Body of pancreas (tissue), 4 donors: ENCODE measurements around the gene FOXO3. TPM values are rescaled to one million over a fixed set of nuclear protein-coding genes. Genes with fewer than 3 reads are reported as not detected.

Source experiments
- ATAC-seq: fragments of 150-250 bp; one replicate; pipeline ENCODE4 v1.9.1; 2016
- DNase-seq, 4 donors: peaks; one replicate each; pipeline ENCODE4 v3.0.0-alpha.2; 2019
- H3K27ac ChIP-seq, 4 donors: fragments of 200-600 bp; sonication (generic); 1 replicate in 3 of 4; 2 replicates in 1 of 4; pipeline versions ENCODE4 v1.5.1 to v1.6.1; 2016 to 2019; ENCODE audit warnings: mild to moderate bottlenecking in 1 of 4, mixed read lengths in 1 of 4, moderate library complexity in 1 of 4
- H3K27me3 ChIP-seq, 2 donors: fragments of 200-600 bp; sonication (generic); one replicate each; pipeline ENCODE4 v1.6.0; 2016; ENCODE audit warnings: mild to moderate bottlenecking in 1 of 2
- H3K36me3 ChIP-seq, 2 donors: fragments of 200-600 bp; sonication (generic); replicated peaks in 1 of 2; 2 replicates each; pipeline ENCODE4 v1.5.1; 2016; ENCODE audit warnings: low read depth in 2 of 2; ENCODE audit not compliant: insufficient read depth in 1 of 2
- H3K4me1 ChIP-seq: fragments of 200-600 bp; sonication (generic); one replicate; pipeline ENCODE4 v1.6.0; 2016
- H3K4me3 ChIP-seq, 2 donors: fragments of 200-600 bp; sonication (generic); 1 replicate in 1 of 2; 2 replicates in 1 of 2; pipeline ENCODE4 v1.5.1; 2016 to 2019
- H3K9me3 ChIP-seq, 3 donors: fragments of 200-600 bp; sonication (generic); 1 replicate in 2 of 3; 2 replicates in 1 of 3; pipeline ENCODE4 v1.5.1; 2016
- CTCF ChIP-seq, 7 experiments: fragments of 450-650 bp in 4 of 7; fragments of 200-600 bp in 3 of 7; sonication (generic) in 3 of 7; IDR thresholded peaks; one replicate each; pipeline ENCODE4 v1.5.1; 2016 to 2019; ENCODE audit warnings: antibody characterized with exemption in 7 of 7
- POLR2A ChIP-seq, 3 donors: fragments of 450-650 bp; IDR thresholded peaks; one replicate each; pipeline ENCODE4 v1.6.1; 2016; ENCODE audit warnings: antibody characterized with exemption in 3 of 3, mild to moderate bottlenecking in 2 of 3
- WGBS, 2 donors: methylation state at CpG; one replicate each; pipeline ENCODE4 v1.1.5; 2017; 5-methylcytosine and 5-hydroxymethylcytosine counted together
- intact Hi-C: fragments of 100-400 bp; cut with DNase I; formaldehyde crosslinking; loops from one replicate; pipeline ENCODE4 v1.15.1; 2023
- total RNA-seq, 2 donors: library from RNA; depleted of rRNA; stranded (reverse); fragments of >200 nt; gene quantifications; one replicate each; pipeline ENCODE4 v1.1.0, GENCODE V29; 2016

Gene FOXO3
- total RNA-seq, 2 donors from 2014 or later: 62.8 to 69.5 TPM

- Histone ChIP-seq H3K4me3 (no peak overlapping the region), H3K9me3 (no peaks in the 10 kb centered on the region), H3K36me3 (no peaks in the 10 kb centered on the region), H3K27me3 (no peaks in the 10 kb centered on the region), H3K4me1 (peaks cover 7% of the 10 kb centered on the region), H3K27ac (no peak overlapping the region)
- ATAC-seq: no peak
- TF ChIP-seq POLR2A (IDR thresholded peaks at IDR 0.05): no peak
- TF ChIP-seq CTCF (IDR thresholded peaks at IDR 0.05): no peak
- DNase-seq: no peak
- intact Hi-C loops: no loop called here
- WGBS, 2 donors: 83 to 93% methylated on average over 8 of the region's 8 CpGs
These were observed 145.9 kb downstream of the FOXO3 start for GRCh38 chr6:108706649-108707048.

- Histone ChIP-seq H3K27me3 (no peaks in the 10 kb centered on the region), H3K4me3 (no peak overlapping the region), H3K4me1 (peaks cover 12% of the 10 kb centered on the region), H3K36me3 (no peaks in the 10 kb centered on the region), H3K27ac (no peak overlapping the region), H3K9me3 (no peaks in the 10 kb centered on the region)
- ATAC-seq (no peak), DNase-seq (peak in 2 of 4 donors; percentile 33 to 43)
- intact Hi-C loops: no loop called here
- no peak for TF ChIP-seq CTCF (IDR thresholded peaks at IDR 0.05)
- 61 to 71% methylated on average over 8 of the region's 8 CpGs for WGBS, 2 donors
These were observed 146.7 kb downstream of the FOXO3 start for GRCh38 chr6:108707328-108707976.

- intact Hi-C loops: no loop called here
- H3K27ac ChIP-seq: no peak overlapping the region
- H3K9me3 ChIP-seq: no peaks in the 10 kb centered on the region
- WGBS, 2 donors: 33 to 56% methylated on average over 4 of the region's 4 CpGs
- H3K36me3 ChIP-seq: no peaks in the 10 kb centered on the region
- TF ChIP-seq POLR2A (IDR thresholded peaks at IDR 0.05) (no peak), CTCF (IDR thresholded peaks at IDR 0.05) (no peak)
- H3K4me1 ChIP-seq: peaks cover 36% of the 10 kb centered on the region
- ATAC-seq (no peak), DNase-seq (peak in 2 of 4 donors; percentile 35 to 60)
- no peak overlapping the region for H3K4me3 ChIP-seq
- H3K27me3 ChIP-seq: no peaks in the 10 kb centered on the region
These were observed 149.3 kb downstream of the FOXO3 start for GRCh38 chr6:108710030-108710429.

- WGBS, 2 donors: 74 to 83% methylated on average over 7 of the region's 7 CpGs
These were observed 149.8 kb downstream of the FOXO3 start for GRCh38 chr6:108710551-108710950.

More at GRCh38 chr6:108710551-108710950, 149.8 kb downstream of the FOXO3 start:
- no peak for TF ChIP-seq POLR2A (IDR thresholded peaks at IDR 0.05)
- TF ChIP-seq CTCF (IDR thresholded peaks at IDR 0.05): no peak
- intact Hi-C loops: no loop called here
- Histone ChIP-seq H3K4me1 (peaks cover 41% of the 10 kb centered on the region), H3K9me3 (no peaks in the 10 kb centered on the region), H3K27ac (no peak overlapping the region), H3K4me3 (no peak overlapping the region), H3K36me3 (no peaks in the 10 kb centered on the region), H3K27me3 (no peaks in the 10 kb centered on the region)
- DNase-seq: no peak
- no peak for ATAC-seq
